Osteocyte (in vitro differentiated cells): Measurements from ENCODE around the gene UBL4B. TPM values are rescaled to one million over a fixed set of nuclear protein-coding genes. Genes with fewer than 3 reads are reported as not detected.

Experiments
- DNase-seq: peaks from one replicate; pipeline ENCODE4 v3.0.0; 2021; ENCODE audit warnings: mixed read lengths; ENCODE audit not compliant: unreplicated experiment; ENCODE audit errors: extremely low spot score
- H3K27ac Mint-ChIP-seq: one replicate; pipeline ENCODE4 v1.8.0; 2021; ENCODE audit warnings: mild to moderate bottlenecking, mixed read lengths; ENCODE audit not compliant: unreplicated experiment
- H3K27me3 Mint-ChIP-seq: one replicate; pipeline ENCODE4 v1.8.0; 2021; ENCODE audit warnings: mixed read lengths; ENCODE audit not compliant: unreplicated experiment
- H3K36me3 Mint-ChIP-seq: one replicate; pipeline ENCODE4 v1.8.0; 2021; ENCODE audit warnings: mixed read lengths; ENCODE audit not compliant: unreplicated experiment
- H3K4me1 Mint-ChIP-seq: one replicate; pipeline ENCODE4 v1.8.0; 2021; ENCODE audit warnings: mixed read lengths; ENCODE audit not compliant: unreplicated experiment
- H3K4me3 Mint-ChIP-seq: one replicate; pipeline ENCODE4 v1.8.0; 2021; ENCODE audit warnings: mild to moderate bottlenecking, moderate library complexity, mixed read lengths; ENCODE audit not compliant: unreplicated experiment
- H3K9me3 Mint-ChIP-seq: one replicate; pipeline ENCODE4 v1.8.0; 2021; ENCODE audit warnings: mixed read lengths; ENCODE audit not compliant: unreplicated experiment
- CTCF ChIP-seq: fragments of 200-600 bp; sonication (generic); IDR thresholded peaks from 2 replicates; pipeline ENCODE4 v1.5.0; 2021; ENCODE audit warnings: antibody characterized with exemption, mild to moderate bottlenecking, moderate library complexity
- total RNA-seq: library from RNA; stranded (reverse); gene quantifications from 2 replicates; pipeline ENCODE4 v1.2.1, GENCODE V29; 2021

Gene UBL4B
- total RNA-seq, 1 donor from 2014 or later: not detected

GRCh38 chr1:110085671-110086070, 26.6 kb upstream of the UBL4B start:
- Mint-ChIP-seq H3K4me3 (no peak overlapping the region), H3K9me3 (no peaks in the 10 kb centered on the region), H3K27ac (no peak overlapping the region), H3K27me3 (peaks cover 55% of the 10 kb centered on the region), H3K4me1 (peaks cover 34% of the 10 kb centered on the region), H3K36me3 (no peaks in the 10 kb centered on the region)
- DNase-seq: no peak
- no peak for TF ChIP-seq CTCF

DNA sequence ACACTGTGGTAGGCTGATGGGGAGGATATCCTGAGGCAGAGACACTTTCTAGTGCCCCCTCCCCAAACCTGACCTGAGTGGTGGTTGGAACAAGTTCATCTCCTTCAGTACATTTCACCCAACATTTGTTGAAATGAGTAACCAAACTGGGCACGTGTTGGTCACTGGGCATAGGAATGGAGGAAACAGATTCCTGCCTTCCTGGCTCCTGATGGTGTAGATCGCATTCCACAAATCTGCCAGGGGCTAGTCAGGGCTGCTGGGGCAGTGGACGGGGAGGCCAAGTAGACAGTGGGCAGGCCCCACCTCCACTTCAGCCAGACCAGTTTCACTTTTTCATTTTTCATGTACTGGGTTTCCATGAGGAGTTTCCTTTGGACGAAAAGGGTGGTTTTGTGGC, 25.3 kb upstream of the UBL4B start:
- DNase-seq: no peak
- H3K4me3 Mint-ChIP-seq: no peak overlapping the region
- no peak overlapping the region for H3K27ac Mint-ChIP-seq
- peaks cover 57% of the 10 kb centered on the region for H3K27me3 Mint-ChIP-seq
- H3K9me3 Mint-ChIP-seq: no peaks in the 10 kb centered on the region
- no peaks in the 10 kb centered on the region for H3K36me3 Mint-ChIP-seq
- TF ChIP-seq CTCF: no peak
- H3K4me1 Mint-ChIP-seq: peaks cover 34% of the 10 kb centered on the region

GRCh38 chr1:110087812-110088738, 24.2 kb upstream of the UBL4B start:
- H3K36me3 Mint-ChIP-seq: no peaks in the 10 kb centered on the region
- H3K4me3 Mint-ChIP-seq: no peak overlapping the region
- no peak overlapping the region for H3K27ac Mint-ChIP-seq
- peaks cover 54% of the 10 kb centered on the region for H3K27me3 Mint-ChIP-seq
- DNase-seq: no peak
- H3K4me1 Mint-ChIP-seq: peaks cover 34% of the 10 kb centered on the region
- H3K9me3 Mint-ChIP-seq: no peaks in the 10 kb centered on the region
- TF ChIP-seq CTCF: peak; percentile 67

DNA sequence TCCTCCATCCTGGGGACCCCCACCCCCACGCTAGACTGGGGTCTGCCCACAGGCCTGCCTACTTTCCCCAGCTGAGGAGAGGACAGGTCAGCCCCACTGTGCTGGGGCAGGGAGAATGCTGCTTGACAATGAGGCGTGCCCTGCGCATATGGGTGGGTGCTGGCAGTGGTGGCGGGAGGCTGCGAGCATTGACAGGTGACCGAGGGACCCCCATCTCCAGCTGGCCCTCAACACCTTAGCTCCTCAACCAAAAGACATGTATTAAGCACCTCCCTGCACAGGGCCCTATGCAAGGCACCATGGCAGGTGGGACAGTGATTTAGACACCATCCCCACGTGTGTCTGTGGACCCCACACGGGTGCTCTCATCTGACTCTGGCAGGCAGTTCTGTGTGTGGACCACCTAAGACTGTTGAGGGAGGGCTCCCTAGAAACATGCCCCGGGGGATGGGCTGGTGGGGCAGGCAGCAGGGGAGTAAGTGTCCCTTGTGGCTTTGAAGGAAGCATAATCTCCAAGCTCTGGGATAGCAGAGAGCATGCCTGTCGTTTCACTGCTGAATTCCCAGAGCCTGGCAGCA, 23.4 kb upstream of the UBL4B start:
- Mint-ChIP-seq H3K27ac (no peak overlapping the region), H3K36me3 (no peaks in the 10 kb centered on the region), H3K27me3 (peaks cover 50% of the 10 kb centered on the region), H3K9me3 (no peaks in the 10 kb centered on the region), H3K4me3 (no peak overlapping the region), H3K4me1 (peaks cover 29% of the 10 kb centered on the region)
- TF ChIP-seq CTCF: no peak
- DNase-seq: no peak

DNA sequence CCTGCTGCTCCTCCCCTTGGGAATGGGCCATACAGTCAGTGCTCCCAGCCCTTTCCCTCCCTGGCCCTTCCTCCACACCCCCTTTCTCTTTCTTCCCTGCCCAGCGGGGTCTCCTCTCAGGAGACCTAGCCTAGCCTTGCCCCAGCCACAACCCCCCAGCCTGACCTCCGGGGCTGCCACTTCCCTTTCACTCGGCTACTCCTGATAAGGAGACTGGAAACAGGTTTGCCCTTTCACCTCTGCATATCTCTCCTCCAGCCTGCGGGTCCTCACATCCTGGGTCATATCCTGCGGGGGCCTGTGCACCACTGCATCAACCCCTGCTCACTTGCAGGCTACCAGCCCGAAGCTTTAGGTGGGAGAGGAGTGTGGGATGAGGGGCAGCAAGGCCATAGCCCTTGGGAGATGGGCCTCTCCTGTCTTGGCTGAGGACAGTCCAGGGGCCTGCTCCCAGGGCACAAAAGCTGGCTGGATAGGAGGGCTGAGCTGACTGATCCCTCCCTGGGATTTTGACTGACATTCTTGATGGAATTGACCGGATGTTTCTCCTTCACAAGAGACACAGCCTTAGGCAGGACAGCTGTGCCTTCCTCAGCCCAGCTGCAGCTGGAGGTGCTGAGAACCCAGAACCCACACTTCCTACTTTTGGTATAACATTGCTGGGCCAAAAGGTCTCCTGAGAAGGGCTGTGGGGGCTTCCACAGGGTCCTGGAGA, 22.5 kb upstream of the UBL4B start:
- Mint-ChIP-seq H3K27me3 (peaks cover 49% of the 10 kb centered on the region), H3K9me3 (no peaks in the 10 kb centered on the region), H3K27ac (peak overlapping the region; percentile 48), H3K36me3 (no peaks in the 10 kb centered on the region), H3K4me3 (no peak overlapping the region), H3K4me1 (peaks cover 27% of the 10 kb centered on the region)
- no peak for TF ChIP-seq CTCF
- no peak for DNase-seq
